ENCODE data around the gene IL23A. TPM values are rescaled to one million over a fixed set of nuclear protein-coding genes. Genes with fewer than 3 reads are reported as not detected.

The IL23A gene
- total and polyA plus RNA-seq, 2 of the 13 experiments (the other 11 are each of a cell fraction or from before 2014, with no cell fraction given), result 0.33 to 0.35 TPM

DNA sequence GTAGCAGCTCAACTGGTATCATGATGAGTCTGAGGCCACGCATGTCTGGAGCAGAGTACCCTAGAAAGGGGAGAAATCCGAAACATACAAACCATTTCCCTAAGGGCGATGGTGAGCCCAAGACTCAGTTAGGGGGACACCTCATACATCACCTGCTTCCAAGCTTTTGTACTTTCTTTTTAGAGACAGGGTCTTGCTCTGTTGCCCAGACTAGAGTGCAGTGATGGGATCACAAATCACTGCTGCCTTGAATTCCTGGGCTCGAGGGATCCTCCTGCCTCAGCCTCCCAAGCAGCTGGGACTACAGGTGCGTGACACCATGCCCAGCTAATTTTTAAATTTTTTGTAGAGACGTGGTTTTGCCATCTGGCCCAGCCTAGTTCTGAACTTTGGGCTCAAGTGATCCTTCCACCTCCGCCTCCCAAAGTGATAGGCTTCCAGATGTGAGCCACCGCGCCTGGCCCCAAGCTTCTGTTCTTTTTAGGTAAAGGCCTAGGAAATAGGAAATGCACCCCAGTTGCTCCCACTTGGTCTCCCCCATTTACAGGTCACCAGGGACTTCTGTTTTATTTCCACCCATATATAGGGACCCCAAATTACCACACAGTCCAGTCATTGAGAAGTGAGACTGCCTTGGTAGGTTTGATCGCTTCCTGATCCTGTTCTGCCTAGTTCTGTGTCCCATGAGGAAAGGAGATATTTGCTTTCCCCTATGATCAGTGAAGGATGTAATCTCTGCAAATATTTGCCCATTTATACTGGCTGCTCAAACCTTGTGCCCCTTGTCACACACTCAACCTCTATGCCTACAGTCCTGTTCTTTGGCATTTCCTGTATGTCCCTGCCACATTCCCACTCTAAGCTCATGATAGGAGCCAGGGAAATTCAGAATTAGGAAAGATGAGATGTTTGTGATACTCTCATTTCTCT, 23.7 kb downstream of the IL23A start, which contains the start of gene APOF (continued):
- TF ChIP-seq EEA1 (CRISPR knock-in tag; IDR thresholded peaks at IDR 0.05; ENCODE audit: borderline replicate concordance), result no peak
- TF ChIP-seq ZNF17 (CRISPR knock-in tag; IDR thresholded peaks at IDR 0.05), result no peak
- peak; percentile 72 for TF ChIP-seq HNF4A (CRISPR knock-in tag; IDR thresholded peaks at IDR 0.05)
- TF ChIP-seq ZNF44 (CRISPR knock-in tag; IDR thresholded peaks at IDR 0.05), result no peak
- TF ChIP-seq ZNF530 (CRISPR knock-in tag; IDR thresholded peaks at IDR 0.05; ENCODE audit: low read depth), result no peak

DNA sequence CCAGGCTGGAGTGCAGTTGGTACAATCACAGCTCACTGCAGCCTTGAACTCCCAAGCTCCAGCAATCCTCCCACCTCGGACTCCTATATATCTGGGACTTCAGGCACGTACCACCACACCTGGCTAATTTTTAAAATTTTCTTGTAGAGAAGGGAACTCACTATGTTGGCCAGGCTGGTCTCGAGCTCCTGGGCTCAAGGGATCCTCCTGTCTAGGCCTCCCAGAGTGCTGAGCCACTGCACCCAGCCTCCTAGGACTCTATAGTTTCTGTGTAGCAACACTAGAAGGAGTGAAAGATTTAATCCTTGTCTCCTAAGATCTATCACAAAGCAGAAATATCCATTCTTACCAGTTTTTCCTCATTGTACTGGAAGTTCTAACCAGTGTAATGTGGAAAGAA, 28.3 kb downstream of the IL23A start:
- intact Hi-C loops (cut with micrococcal nuclease; ENCODE audit: unreplicated experiment) (no loop called here), in situ Hi-C loops (cut with HindIII; ENCODE audit: extremely low pct_ligation_motif_present, low pct_unique_long_range_greater_than_20kb) (no loop called here)
- no peaks in the 10 kb centered on the region for H3K36me3 ChIP-seq (replicated peaks in 1 of 2; ENCODE audit: control insufficient read depth in 1 of 2, insufficient read depth in 2 of 2, low read length in 2 of 2)
- H3K27me3 ChIP-seq (ENCODE audit: control insufficient read depth in 1 of 2, insufficient read depth in 2 of 2, low read length in 2 of 2), result no peaks in the 10 kb centered on the region
- ATAC-seq, result no peak
- H3K9ac ChIP-seq (ENCODE audit: insufficient read depth, low read depth, low read length), result no peak overlapping the region
- ChIA-PET POLR2A (interaction anchor here (0.6 to 0.7 kb wide), 2 partner anchors 35 to 113 kb away, joined by 3 to 4 read pairs; no protein-coding TSS in a partner anchor), CTCF (ENCODE audit: low intra/inter-chr PET ratio, low total read pairs) (no interaction called here)
- no peak for FAIRE-seq
- H3K4me3 ChIP-seq (replicated peaks in 1 of 3; ENCODE audit: insufficient read depth in 1 of 3, low read depth in 2 of 3, low read length in 3 of 3), result no peak overlapping the region
- H3K9me3 ChIP-seq (ENCODE audit: low read length), result no peaks in the 10 kb centered on the region
- DNase-seq (ENCODE audit: low spot score), result no peak
- peaks cover 54% of the 10 kb centered on the region for H3K4me1 ChIP-seq (ENCODE audit: insufficient read depth, low read length)
- 79% methylated on average over 3 of the region's 3 CpGs for WGBS (ENCODE audit: low lambda C conversion rate)
- H4K20me1 ChIP-seq (ENCODE audit: insufficient read depth, low read length), result no peaks in the 10 kb centered on the region
- H3K4me2 ChIP-seq (ENCODE audit: low read depth, low read length), result no peak overlapping the region
- BruUV-seq (replicated peaks), result no TSS peak
- peak overlapping the region; percentile 52 for H3K27ac ChIP-seq (ENCODE audit: extremely low read length, insufficient read depth, low read length)
- H3K79me2 ChIP-seq (ENCODE audit: insufficient read depth, low read length), result no peaks in the 10 kb centered on the region
- no peak overlapping the region for H2AFZ ChIP-seq (ENCODE audit: low read length)
- no peak for TF ChIP-seq ISX (CRISPR knock-in tag; conservative IDR thresholded peaks at IDR 0.05)
- no peak for TF ChIP-seq KLF15 (CRISPR knock-in tag; IDR thresholded peaks at IDR 0.05; ENCODE audit: borderline replicate concordance)
- no peak for TF ChIP-seq RXRB (CRISPR knock-in tag; IDR thresholded peaks at IDR 0.05; ENCODE audit: borderline replicate concordance)
- no peak for TF ChIP-seq BCL6 (CRISPR knock-in tag; IDR thresholded peaks at IDR 0.05)
- TF ChIP-seq, protein P1, sequence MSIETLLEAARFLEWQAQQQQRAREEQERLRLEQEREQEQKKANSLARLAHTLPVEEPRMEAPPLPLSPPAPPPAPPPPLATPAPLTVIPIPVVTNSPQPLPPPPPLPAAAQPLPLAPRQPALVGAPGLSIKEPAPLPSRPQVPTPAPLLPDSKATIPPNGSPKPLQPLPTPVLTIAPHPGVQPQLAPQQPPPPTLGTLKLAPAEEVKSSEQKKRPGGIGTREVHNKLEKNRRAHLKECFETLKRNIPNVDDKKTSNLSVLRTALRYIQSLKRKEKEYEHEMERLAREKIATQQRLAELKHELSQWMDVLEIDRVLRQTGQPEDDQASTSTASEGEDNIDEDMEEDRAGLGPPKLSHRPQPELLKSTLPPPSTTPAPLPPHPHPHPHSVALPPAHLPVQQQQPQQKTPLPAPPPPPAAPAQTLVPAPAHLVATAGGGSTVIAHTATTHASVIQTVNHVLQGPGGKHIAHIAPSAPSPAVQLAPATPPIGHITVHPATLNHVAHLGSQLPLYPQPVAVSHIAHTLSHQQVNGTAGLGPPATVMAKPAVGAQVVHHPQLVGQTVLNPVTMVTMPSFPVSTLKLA (IDR thresholded peaks at IDR 0.05), result no peak
- TF ChIP-seq ZNF121 (CRISPR knock-in tag; IDR thresholded peaks at IDR 0.05), result peak; percentile 52; the same call in 1 of the 2 replicates
- no peak for TF ChIP-seq HNF4G (IDR thresholded peaks at IDR 0.05; ENCODE audit: borderline replicate concordance, low read depth, low read length)
- no peak for TF ChIP-seq HNF4G (CRISPR knock-in tag; IDR thresholded peaks at IDR 0.05; ENCODE audit: borderline replicate concordance, low read depth)
- no peak for TF ChIP-seq ZKSCAN1 (IDR thresholded peaks at IDR 0.05; ENCODE audit: low read length)
- no peak for TF ChIP-seq ZNF10 (CRISPR knock-in tag; IDR thresholded peaks at IDR 0.05; ENCODE audit: borderline replicate concordance, low read depth)
- TF ChIP-seq, protein P2, sequence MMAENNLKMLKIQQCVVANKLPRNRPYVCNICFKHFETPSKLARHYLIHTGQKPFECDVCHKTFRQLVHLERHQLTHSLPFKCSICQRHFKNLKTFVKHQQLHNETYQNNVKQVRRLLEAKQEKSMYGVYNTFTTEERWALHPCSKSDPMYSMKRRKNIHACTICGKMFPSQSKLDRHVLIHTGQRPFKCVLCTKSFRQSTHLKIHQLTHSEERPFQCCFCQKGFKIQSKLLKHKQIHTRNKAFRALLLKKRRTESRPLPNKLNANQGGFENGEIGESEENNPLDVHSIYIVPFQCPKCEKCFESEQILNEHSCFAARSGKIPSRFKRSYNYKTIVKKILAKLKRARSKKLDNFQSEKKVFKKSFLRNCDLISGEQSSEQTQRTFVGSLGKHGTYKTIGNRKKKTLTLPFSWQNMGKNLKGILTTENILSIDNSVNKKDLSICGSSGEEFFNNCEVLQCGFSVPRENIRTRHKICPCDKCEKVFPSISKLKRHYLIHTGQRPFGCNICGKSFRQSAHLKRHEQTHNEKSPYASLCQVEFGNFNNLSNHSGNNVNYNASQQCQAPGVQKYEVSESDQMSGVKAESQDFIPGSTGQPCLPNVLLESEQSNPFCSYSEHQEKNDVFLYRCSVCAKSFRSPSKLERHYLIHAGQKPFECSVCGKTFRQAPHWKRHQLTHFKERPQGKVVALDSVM (CRISPR knock-in tag; IDR thresholded peaks at IDR 0.05), result peak; percentile 55; the same call in 1 of the 2 replicates
- no peak for TF ChIP-seq FOSL2 (CRISPR knock-in tag; IDR thresholded peaks at IDR 0.05)
- no peak for TF ChIP-seq NRL (CRISPR knock-in tag; IDR thresholded peaks at IDR 0.05; ENCODE audit: borderline replicate concordance)
- no peak for TF ChIP-seq ZNF816 (CRISPR knock-in tag; IDR thresholded peaks at IDR 0.05; ENCODE audit: borderline replicate concordance)
- TF ChIP-seq PCBP2 (optimal IDR thresholded peaks at IDR 0.05; ENCODE audit: low read depth, low read length, poor library complexity, severe bottlenecking), result no peak
- TF ChIP-seq TRIM24 (CRISPR knock-in tag; IDR thresholded peaks at IDR 0.05), result no peak

Data from HepG2 (cell line).